Natural killer cell treated with Interleukin-12 subunit alpha and Interleukin-12 subunit beta and Interleukin-15 and Interleukin-18, amount 100 ng/mL, for 72 hours (primary cell): ENCODE results near the gene FMC1. TPM values are rescaled to one million over a fixed set of nuclear protein-coding genes. Genes with fewer than 3 reads are reported as not detected.
"Not testable (repeated sequence)": the region's sequence is repeated elsewhere in the genome, so short reads cannot be mapped to it uniquely, and the experiment has no call there.

Experiments used
- ATAC-seq, 2 donors: fragments of 150-1000 bp; cut with Tn5 transposase in 1 of 2; sonication (Bioruptor Pico), chemical (Tn5 transposase) in 1 of 2; 2 replicates each; pipeline ENCODE4 v1.10.0; 2021
- DNase-seq: peaks from one replicate; pipeline ENCODE4 v3.0.0; 2022; ENCODE audit warnings: low spot score
- H3K27ac Mint-ChIP-seq, 2 donors: 1 replicate in 1 of 2; 2 replicates in 1 of 2; pipeline ENCODE4 v1.8.0; 2022; ENCODE audit warnings: mixed read lengths in 2 of 2, mild to moderate bottlenecking in 1 of 2, moderate library complexity in 1 of 2
- H3K27me3 Mint-ChIP-seq, 2 donors: 1 replicate in 1 of 2; 2 replicates in 1 of 2; pipeline ENCODE4 v1.8.0; 2022; ENCODE audit warnings: mixed read lengths in 2 of 2
- H3K36me3 Mint-ChIP-seq: one replicate; pipeline ENCODE4 v1.8.0; 2022; ENCODE audit warnings: mixed read lengths
- H3K4me1 Mint-ChIP-seq, 2 donors: 1 replicate in 1 of 2; 2 replicates in 1 of 2; pipeline ENCODE4 v1.8.0; 2022; ENCODE audit warnings: low read depth in 2 of 2, mixed read lengths in 2 of 2, mild to moderate bottlenecking in 1 of 2
- H3K4me3 Mint-ChIP-seq: one replicate; pipeline ENCODE4 v1.8.0; 2022; ENCODE audit warnings: mixed read lengths
- H3K9me3 Mint-ChIP-seq: 2 replicates; pipeline ENCODE4 v1.8.0; 2022; ENCODE audit warnings: mixed read lengths
- total RNA-seq, 2 donors: library from RNA; stranded (reverse); gene quantifications; one replicate each; pipeline ENCODE4 v1.2.3, GENCODE V29; 2022

The FMC1 gene
- 1 to 10 TPM; 4.4 to 7.8 TPM for total RNA-seq

GRCh38 chr7:139341058-139341775 is at the start of gene FMC1:
TSS of gene FMC1 (plus strand) at chr7:139341337. CDS start at chr7:139341385, 48 bp downstream.
- ATAC-seq (peak; percentile 74 to 78), DNase-seq (peak; percentile 91)
- peaks cover 5% of the 10 kb centered on the region for H3K9me3 Mint-ChIP-seq
- peaks cover 26 to 28% of the 10 kb centered on the region in 2 donors for H3K4me1 Mint-ChIP-seq
- H3K27me3 Mint-ChIP-seq, result no peaks in the 10 kb centered on the region
- peaks cover 13% of the 10 kb centered on the region for H3K36me3 Mint-ChIP-seq
- H3K27ac Mint-ChIP-seq, result peak within 1 kb of the TSS; percentile 99 to 100
- peak within 1 kb of the TSS; percentile 86 for H3K4me3 Mint-ChIP-seq

GRCh38 chr7:139292821-139293220 is 48.3 kb upstream of the FMC1 start:
- DNase-seq (no peak), ATAC-seq (no peak)
- H3K27me3 Mint-ChIP-seq, result no peaks in the 10 kb centered on the region
- no peak overlapping the region for H3K27ac Mint-ChIP-seq
- no peak overlapping the region for H3K4me3 Mint-ChIP-seq
- peaks cover 6% of the 10 kb centered on the region for H3K36me3 Mint-ChIP-seq
- H3K9me3 Mint-ChIP-seq, result no peaks in the 10 kb centered on the region
- peaks cover 0 to 3% of the 10 kb centered on the region in 2 donors for H3K4me1 Mint-ChIP-seq

- H3K36me3 Mint-ChIP-seq, result peaks cover 8% of the 10 kb centered on the region
- H3K4me1 Mint-ChIP-seq, result no peaks in the 10 kb centered on the region
- H3K27me3 Mint-ChIP-seq, result no peaks in the 10 kb centered on the region
- ATAC-seq, result no peak
- H3K4me3 Mint-ChIP-seq, result no peak overlapping the region
- DNase-seq, result no peak
- peak overlapping the region in 1 of 2 donors; percentile 47 for H3K27ac Mint-ChIP-seq
- H3K9me3 Mint-ChIP-seq, result no peaks in the 10 kb centered on the region
These were observed 47.6 kb upstream of the FMC1 start for GRCh38 chr7:139293534-139293933.

- Mint-ChIP-seq H3K4me1 (no peaks in the 10 kb centered on the region), H3K9me3 (no peaks in the 10 kb centered on the region), H3K4me3 (no peak overlapping the region), H3K27me3 (no peaks in the 10 kb centered on the region), H3K27ac (peak overlapping the region in 1 of 2 donors; percentile 47), H3K36me3 (peaks cover 8% of the 10 kb centered on the region)
- DNase-seq (no peak), ATAC-seq (no peak)
These were observed 46.9 kb upstream of the FMC1 start for GRCh38 chr7:139294241-139294640.

- H3K9me3 Mint-ChIP-seq, result no peaks in the 10 kb centered on the region
- peaks cover 8% of the 10 kb centered on the region for H3K36me3 Mint-ChIP-seq
- DNase-seq (no peak), ATAC-seq (no peak)
- no peak overlapping the region for H3K4me3 Mint-ChIP-seq
- no peaks in the 10 kb centered on the region for H3K4me1 Mint-ChIP-seq
- no peak overlapping the region for H3K27ac Mint-ChIP-seq
- H3K27me3 Mint-ChIP-seq, result no peaks in the 10 kb centered on the region
These were observed 46.1 kb upstream of the FMC1 start for GRCh38 chr7:139294951-139295575.

- H3K9me3 Mint-ChIP-seq, result no peaks in the 10 kb centered on the region
- no peak for DNase-seq
- H3K4me1 Mint-ChIP-seq, result no peaks in the 10 kb centered on the region
- H3K4me3 Mint-ChIP-seq, result no peak overlapping the region
- H3K27me3 Mint-ChIP-seq, result no peaks in the 10 kb centered on the region
- ATAC-seq, result no peak
- peaks cover 8% of the 10 kb centered on the region for H3K36me3 Mint-ChIP-seq
- H3K27ac Mint-ChIP-seq, result no peak overlapping the region
These were observed 43.3 kb upstream of the FMC1 start for GRCh38 chr7:139297795-139298194.

- DNase-seq (no peak), ATAC-seq (no peak)
- Mint-ChIP-seq H3K4me3 (no peak overlapping the region), H3K27ac (no peak overlapping the region), H3K4me1 (no peaks in the 10 kb centered on the region), H3K36me3 (peaks cover 8% of the 10 kb centered on the region), H3K27me3 (no peaks in the 10 kb centered on the region), H3K9me3 (no peaks in the 10 kb centered on the region)
These were observed 41.8 kb upstream of the FMC1 start for GRCh38 chr7:139299296-139299695.

- Mint-ChIP-seq H3K27me3 (no peaks in the 10 kb centered on the region), H3K36me3 (peaks cover 4% of the 10 kb centered on the region), H3K4me1 (no peaks in the 10 kb centered on the region), H3K9me3 (no peaks in the 10 kb centered on the region), H3K4me3 (no peak overlapping the region), H3K27ac (no peak overlapping the region)
- ATAC-seq, result no peak
- no peak for DNase-seq
These were observed 40.7 kb upstream of the FMC1 start for GRCh38 chr7:139300390-139300789.

- H3K27me3 Mint-ChIP-seq, result no peaks in the 10 kb centered on the region
- ATAC-seq (no peak), DNase-seq (no peak)
- H3K4me3 Mint-ChIP-seq, result no peak overlapping the region
- no peaks in the 10 kb centered on the region for H3K4me1 Mint-ChIP-seq
- no peaks in the 10 kb centered on the region for H3K36me3 Mint-ChIP-seq
- no peak overlapping the region for H3K27ac Mint-ChIP-seq
- H3K9me3 Mint-ChIP-seq, result no peaks in the 10 kb centered on the region
These were observed 36.6 kb upstream of the FMC1 start for GRCh38 chr7:139304517-139304916.

- ATAC-seq (no peak), DNase-seq (no peak)
- Mint-ChIP-seq H3K9me3 (no peaks in the 10 kb centered on the region), H3K4me3 (no peak overlapping the region), H3K27ac (no peak overlapping the region), H3K27me3 (peaks cover 0 to 2% of the 10 kb centered on the region in 2 donors), H3K4me1 (no peaks in the 10 kb centered on the region), H3K36me3 (no peaks in the 10 kb centered on the region)
These were observed 23.1 kb upstream of the FMC1 start for GRCh38 chr7:139317939-139318505.

GRCh38 chr7:139321071-139321745 is 19.9 kb upstream of the FMC1 start:
- Mint-ChIP-seq H3K27me3 (peaks cover 0 to 2% of the 10 kb centered on the region in 2 donors), H3K4me3 (no peak overlapping the region), H3K9me3 (no peaks in the 10 kb centered on the region), H3K27ac (no peak overlapping the region), H3K36me3 (no peaks in the 10 kb centered on the region), H3K4me1 (no peaks in the 10 kb centered on the region)
- DNase-seq, result no peak
- no peak for ATAC-seq

- not testable (repeated sequence) for H3K4me3 Mint-ChIP-seq, H3K27ac Mint-ChIP-seq, DNase-seq
These were observed 16.4 kb upstream of the FMC1 start for GRCh38 chr7:139324709-139325108.

GRCh38 chr7:139328375-139328774 is 12.8 kb upstream of the FMC1 start:
- ATAC-seq (no peak), DNase-seq (no peak)
- no peaks in the 10 kb centered on the region for H3K27me3 Mint-ChIP-seq
- H3K27ac Mint-ChIP-seq, result no peak overlapping the region
- no peak overlapping the region for H3K4me3 Mint-ChIP-seq
- H3K36me3 Mint-ChIP-seq, result no peaks in the 10 kb centered on the region
- H3K9me3 Mint-ChIP-seq, result no peaks in the 10 kb centered on the region
- peaks cover 2 to 10% of the 10 kb centered on the region in 2 donors for H3K4me1 Mint-ChIP-seq

More at GRCh38 chr7:139324709-139325108, 16.4 kb upstream of the FMC1 start:
- not testable (repeated sequence) for H3K4me1 Mint-ChIP-seq, H3K9me3 Mint-ChIP-seq, H3K27me3 Mint-ChIP-seq, H3K36me3 Mint-ChIP-seq, ATAC-seq

- no peaks in the 10 kb centered on the region for H3K9me3 Mint-ChIP-seq
- no peak overlapping the region for H3K27ac Mint-ChIP-seq
- H3K36me3 Mint-ChIP-seq, result no peaks in the 10 kb centered on the region
- H3K27me3 Mint-ChIP-seq, result no peaks in the 10 kb centered on the region
- H3K4me3 Mint-ChIP-seq, result no peak overlapping the region
- no peak for DNase-seq
- ATAC-seq, result no peak
- peaks cover 2 to 10% of the 10 kb centered on the region in 2 donors for H3K4me1 Mint-ChIP-seq
These were observed 12.0 kb upstream of the FMC1 start for GRCh38 chr7:139329119-139329518.
